Measurements from ENCODE around the gene SMYD3.

GRCh38 chr1:246035060-246035541 is 472.0 kb downstream of the SMYD3 start:
- TF ChIP-seq EZH2 (IDR thresholded peaks at IDR 0.05; ENCODE audit: borderline replicate concordance, low read depth, low read length, severe bottlenecking) = no peak
- TF ChIP-seq, protein P1, sequence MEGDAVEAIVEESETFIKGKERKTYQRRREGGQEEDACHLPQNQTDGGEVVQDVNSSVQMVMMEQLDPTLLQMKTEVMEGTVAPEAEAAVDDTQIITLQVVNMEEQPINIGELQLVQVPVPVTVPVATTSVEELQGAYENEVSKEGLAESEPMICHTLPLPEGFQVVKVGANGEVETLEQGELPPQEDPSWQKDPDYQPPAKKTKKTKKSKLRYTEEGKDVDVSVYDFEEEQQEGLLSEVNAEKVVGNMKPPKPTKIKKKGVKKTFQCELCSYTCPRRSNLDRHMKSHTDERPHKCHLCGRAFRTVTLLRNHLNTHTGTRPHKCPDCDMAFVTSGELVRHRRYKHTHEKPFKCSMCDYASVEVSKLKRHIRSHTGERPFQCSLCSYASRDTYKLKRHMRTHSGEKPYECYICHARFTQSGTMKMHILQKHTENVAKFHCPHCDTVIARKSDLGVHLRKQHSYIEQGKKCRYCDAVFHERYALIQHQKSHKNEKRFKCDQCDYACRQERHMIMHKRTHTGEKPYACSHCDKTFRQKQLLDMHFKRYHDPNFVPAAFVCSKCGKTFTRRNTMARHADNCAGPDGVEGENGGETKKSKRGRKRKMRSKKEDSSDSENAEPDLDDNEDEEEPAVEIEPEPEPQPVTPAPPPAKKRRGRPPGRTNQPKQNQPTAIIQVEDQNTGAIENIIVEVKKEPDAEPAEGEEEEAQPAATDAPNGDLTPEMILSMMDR (IDR thresholded peaks at IDR 0.05; ENCODE audit: extremely low read depth in 1 of 2, insufficient read depth in 1 of 2, low read depth in 1 of 2, low read length in 2 of 2) = no peak
- no peak for TF ChIP-seq POLR2A (IDR thresholded peaks at IDR 0.05; ENCODE audit: low read depth, low read length)
- TF ChIP-seq MYC (IDR thresholded peaks at IDR 0.05; ENCODE audit: low read depth, low read length) = no peak
- TF ChIP-seq JUN (IDR thresholded peaks at IDR 0.05; ENCODE audit: borderline replicate concordance, insufficient read depth, insufficient read length, low read depth) = no peak
- no peak for TF ChIP-seq POLR2AphosphoS5 (IDR thresholded peaks at IDR 0.05; ENCODE audit: insufficient read depth, low read depth, low read length)
- TF ChIP-seq MAX (IDR thresholded peaks at IDR 0.05; ENCODE audit: insufficient read depth, insufficient read length) = no peak
